HG03442 (cell line): ENCODE data around the gene FCHSD1.
A peak's percentile ranks its signal among the peaks of the same experiment; 100 is the strongest.

ENCODE experiments used
- ATAC-seq: cut with Tn5 transposase; IDR thresholded peaks from one replicate; pipeline ENCODE4 v1.9.1; 2021; ENCODE audit warnings: mild to moderate bottlenecking, moderate library complexity; ENCODE audit not compliant: unreplicated experiment

FCHSD1 gene

GRCh38 chr5:141650851-141651727 lies at the start of gene FCHSD1:
Gene FCHSD1, minus strand, starts transcription at chr5:141651418. Its CDS starts 50 bp downstream, at chr5:141651368.
- ATAC-seq, result peak; percentile 92

- no peak for ATAC-seq
Observed at GRCh38 chr5:141697586-141697985, 46.4 kb upstream of the FCHSD1 start.

DNA sequence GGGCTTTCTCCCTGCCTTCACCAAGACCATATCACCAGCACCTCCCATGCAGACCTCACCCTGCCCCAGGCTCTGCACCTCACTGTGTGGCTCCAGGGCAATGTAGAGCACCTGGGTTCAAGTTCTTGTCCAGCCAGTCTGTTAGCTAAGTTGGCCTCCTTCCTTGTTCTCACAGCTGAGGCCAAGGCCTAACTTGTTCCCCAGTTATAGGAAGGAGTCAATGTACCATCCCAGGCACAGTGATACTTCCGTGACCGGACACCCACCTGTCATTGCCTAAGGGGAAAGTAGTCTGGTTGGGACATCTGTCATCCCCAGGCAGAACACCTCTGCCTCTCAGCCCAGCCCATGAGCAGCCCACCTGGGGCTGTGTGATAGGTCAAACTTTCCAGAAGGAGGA lies 45.2 kb upstream of the FCHSD1 start:
- ATAC-seq, result no peak

- no peak for ATAC-seq
Observed at GRCh38 chr5:141695627-141696215, 44.5 kb upstream of the FCHSD1 start.

- no peak for ATAC-seq
Observed at GRCh38 chr5:141694479-141694878, 43.3 kb upstream of the FCHSD1 start.

- no peak for ATAC-seq
Observed at GRCh38 chr5:141692919-141693725, 41.9 kb upstream of the FCHSD1 start.

DNA sequence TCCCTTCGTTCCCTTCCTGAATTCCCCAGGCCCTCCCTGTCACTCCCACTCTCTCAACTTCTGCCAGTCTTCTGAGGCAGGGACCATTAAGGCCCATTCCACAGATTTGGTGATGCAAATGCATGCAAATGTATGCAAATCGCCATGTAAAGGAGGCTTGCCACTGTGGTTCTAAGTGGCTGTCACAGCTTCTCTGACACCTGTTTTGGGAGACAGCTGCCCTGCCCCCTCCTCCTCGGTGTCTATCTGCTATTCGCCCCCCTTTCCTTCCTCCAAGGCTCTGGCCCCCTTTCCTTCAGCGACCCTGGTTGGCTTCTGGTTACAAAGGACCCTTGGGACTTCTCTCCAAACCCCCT lies 41.3 kb upstream of the FCHSD1 start:
- no peak for ATAC-seq

DNA sequence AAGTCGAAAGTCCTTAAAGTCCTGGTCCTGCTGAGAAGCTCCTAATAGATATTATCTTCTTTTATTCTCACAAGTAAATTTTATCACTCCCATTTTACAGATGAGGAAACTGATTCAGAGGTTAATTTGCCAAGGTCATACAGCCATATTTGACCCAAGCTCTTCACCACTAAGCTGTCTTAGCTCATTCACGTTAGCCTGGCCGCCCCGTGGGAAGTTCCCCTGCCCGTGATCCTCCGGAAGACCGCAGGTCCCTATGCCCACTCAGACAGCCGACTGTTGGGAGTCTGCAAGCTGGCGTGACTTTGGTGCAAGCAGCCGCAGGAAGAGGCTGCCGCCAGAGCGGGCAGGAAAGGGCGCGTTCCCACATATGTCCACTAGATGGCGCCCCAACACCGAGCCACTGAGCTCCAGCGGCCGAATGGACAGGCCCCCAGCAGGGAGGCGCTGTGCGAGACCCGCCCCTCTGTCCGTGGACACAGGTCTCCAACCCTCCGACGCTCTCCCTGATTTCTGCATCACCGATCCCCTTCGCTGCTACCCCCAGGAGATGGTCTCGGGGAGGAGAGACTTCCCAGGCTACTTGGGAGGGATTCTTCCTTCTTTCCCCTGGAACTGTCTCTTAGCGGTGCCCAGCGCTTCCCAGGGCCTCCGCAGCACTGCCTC lies 40.8 kb upstream of the FCHSD1 start:
- ATAC-seq, result peak; percentile 91

DNA sequence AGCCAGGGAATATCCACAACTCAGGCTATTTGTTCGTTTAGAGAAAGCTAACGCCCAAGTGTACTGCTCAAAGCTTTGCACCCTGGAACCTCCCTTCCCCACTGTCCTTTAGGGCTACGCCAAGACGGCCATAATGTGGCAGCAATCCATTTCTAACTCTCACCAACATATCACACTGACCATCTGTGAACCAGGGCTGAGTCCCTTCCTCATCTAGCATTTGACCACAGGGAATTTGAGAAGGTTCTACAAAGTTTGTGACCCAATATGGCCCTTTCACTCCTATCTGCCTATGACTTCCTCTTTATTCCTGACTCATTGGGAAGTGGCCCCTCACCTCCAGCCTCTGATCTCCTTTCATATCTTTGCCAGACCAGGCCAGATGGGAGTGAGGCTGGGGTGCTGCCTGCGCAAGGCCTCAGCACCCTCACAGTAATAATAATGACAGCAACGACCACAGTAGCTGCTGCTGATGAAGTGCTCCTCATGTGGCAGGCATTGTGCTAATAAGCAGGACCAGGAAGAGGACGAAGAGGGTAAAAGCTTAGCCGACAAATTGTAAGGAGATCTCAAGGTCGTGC lies 40.2 kb upstream of the FCHSD1 start:
- ATAC-seq, result no peak

DNA sequence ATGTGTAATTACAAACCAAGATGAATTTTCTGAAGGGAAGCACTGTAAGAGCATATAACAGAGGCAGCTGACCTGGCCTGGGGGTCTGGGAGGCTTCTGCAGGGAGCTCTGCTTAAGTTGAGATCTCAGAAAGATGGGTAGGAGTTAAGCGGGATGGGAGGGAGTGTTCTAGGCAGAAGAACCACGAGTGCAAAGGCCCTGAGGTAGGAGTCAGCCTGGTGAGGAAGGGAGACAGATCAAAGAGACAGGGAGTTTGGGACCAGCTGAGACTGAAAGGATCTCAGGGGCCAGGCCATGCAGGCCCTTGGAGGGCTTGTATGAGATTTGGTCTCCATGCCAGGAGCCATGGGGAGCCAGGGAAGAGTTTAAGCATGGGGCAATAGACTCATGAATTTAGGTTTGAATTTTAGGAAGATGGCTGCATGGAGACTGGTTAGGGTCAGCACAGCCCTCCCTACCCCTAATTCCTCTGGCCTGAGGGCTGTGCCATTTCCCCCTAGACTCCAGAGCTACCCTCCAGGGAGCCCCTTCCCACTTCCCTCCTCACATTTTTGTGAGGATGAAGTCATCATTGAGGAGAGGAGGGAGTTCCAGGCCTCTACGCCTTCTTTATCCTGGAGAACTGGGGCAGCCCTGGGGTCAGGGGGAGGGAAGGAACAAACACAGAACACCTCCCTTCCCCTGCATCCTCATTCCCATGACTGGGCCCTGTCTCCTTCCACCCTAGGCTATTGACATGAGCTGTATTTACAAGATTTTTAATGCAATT lies 35.6 kb upstream of the FCHSD1 start:
- no peak for ATAC-seq

DNA sequence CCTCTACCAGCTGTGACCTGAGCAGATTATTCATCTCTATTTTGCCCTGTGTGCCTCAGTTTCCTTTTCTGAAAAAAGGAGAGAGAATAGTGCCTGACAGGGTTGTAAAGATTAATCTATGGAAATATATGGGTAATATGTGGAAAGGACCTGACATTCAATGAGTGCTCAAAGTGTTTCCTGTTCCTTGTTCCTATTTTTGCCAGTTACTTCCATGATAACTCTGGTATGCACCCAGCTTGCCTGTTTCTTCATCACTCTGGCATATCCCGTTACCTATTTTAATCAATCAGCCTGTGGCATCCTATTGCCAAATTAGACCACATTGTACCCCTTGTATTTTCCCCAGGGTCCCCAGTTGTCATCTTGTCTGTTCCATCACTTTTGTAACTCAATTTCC lies 34.4 kb upstream of the FCHSD1 start:
- no peak for ATAC-seq

DNA sequence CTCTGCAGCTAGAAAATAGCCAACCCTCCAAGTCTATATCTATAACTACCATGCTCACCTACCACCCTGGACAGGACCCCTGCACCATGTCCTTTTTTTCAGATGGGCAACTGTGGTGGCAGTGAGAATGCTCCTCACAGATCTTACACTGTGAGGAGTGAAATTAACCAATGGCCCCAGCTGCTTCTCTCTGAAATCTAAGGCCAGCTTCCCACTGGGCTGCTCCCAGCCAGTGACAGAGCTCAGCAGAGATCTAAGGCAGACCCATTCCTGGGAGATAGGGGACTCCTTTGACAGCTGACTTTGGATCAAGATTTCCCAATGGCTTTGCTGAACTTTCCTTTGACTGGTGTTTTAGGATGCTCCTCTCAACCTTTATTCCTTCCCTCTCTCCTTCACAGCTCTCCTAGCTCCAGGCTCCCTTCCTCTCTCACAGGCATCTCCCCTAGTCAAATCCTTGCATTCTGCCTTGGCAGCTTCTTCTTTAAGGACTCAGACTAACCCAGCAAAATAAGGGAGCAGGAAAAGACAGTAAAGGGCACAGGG lies 32.5 kb upstream of the FCHSD1 start:
- ATAC-seq, result no peak

- ATAC-seq, result no peak
Observed at GRCh38 chr5:141681695-141682641, 30.8 kb upstream of the FCHSD1 start, which contains the start of gene ARAP3. Gene ARAP3, minus strand, starts transcription at chr5:141682230. Its CDS starts 1,744 bp downstream, at chr5:141680486.

DNA sequence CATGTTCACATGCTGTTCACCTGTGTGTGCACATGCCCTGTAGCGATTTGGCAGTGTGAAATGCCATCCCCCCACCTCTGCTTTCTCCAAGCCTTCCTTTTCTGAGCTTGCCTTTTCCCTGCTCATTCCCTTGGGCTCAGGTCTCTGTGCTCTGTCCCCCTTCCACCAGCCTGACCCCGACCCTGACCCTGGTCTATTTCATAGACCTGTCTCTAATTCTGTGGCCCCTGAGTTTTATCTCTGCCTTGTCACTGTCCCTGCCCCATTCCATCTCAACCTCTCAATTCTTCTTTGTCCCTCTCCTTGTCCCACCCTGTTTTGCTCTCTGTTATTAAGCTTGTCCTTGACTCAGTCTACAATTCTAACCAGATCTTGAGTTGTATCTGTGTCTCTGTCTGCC lies 30.1 kb upstream of the FCHSD1 start:
- ATAC-seq, result no peak

DNA sequence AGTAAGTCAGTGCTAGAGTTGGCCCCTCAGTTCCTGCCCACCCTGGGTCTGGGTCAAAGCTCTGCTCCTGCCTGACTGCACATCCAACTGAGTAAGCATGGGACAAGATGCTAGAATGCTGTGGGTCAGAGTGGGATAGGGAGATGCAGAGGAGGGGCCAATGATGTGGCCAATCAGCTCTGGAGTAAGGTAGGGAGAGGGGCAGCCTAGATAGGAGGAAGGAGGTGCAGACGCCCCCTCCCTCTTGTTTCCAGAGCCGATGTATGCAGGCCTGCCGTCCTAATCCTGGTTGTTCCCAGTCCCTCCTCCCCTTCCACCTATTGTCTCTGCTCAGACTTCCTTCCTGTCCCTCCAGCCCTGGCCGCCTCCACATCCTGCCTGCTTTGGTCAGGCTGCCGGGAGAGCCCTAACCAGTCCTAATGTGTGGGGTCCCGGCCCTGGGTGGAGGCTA lies 29.6 kb upstream of the FCHSD1 start:
- ATAC-seq, result no peak

DNA sequence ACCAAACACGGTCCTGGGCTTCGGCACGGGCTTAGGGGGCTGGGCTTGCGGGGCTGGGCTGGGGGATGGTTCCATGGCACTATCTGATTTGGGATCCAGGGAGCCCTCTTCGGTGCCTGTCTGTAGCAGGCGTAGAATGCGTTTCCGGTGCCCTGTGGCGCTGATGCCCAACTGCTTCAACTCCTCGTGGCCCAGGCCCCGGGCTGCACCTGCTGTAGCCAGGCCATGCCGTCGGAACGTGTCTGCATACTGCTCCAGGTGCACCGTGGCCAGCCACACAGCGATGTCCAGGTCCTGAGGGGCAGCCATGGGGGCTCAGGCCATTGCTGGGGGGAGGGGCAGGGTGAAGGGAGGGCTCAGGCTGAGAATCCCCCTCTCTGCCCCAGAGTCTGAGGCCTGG lies 29.0 kb upstream of the FCHSD1 start:
- no peak for ATAC-seq

- no peak for ATAC-seq
Observed at GRCh38 chr5:141677415-141677814, 26.2 kb upstream of the FCHSD1 start.

- ATAC-seq, result no peak
Observed at GRCh38 chr5:141675672-141676071, 24.5 kb upstream of the FCHSD1 start.
